B cell (primary cell): ENCODE results near the gene BCAN. TPM values are rescaled to one million over a fixed set of nuclear protein-coding genes. Genes with fewer than 3 reads are reported as not detected.

Source experiments
- ATAC-seq: fragments of 200-7000 bp; cut with Tn5 transposase; one replicate; pipeline ENCODE4 v1.10.0; 2021; ENCODE audit warnings: low read depth, mild to moderate bottlenecking, moderate number of reproducible peaks, moderate library complexity
- CTCF ChIA-PET: fragments of 350-600 bp; sonication (Branson Sonifier 250); formaldehyde crosslinking; loops from one replicate; lab custom pipeline; 2021; ENCODE audit warnings: antibody characterized with exemption, inconsistent platforms; lab: Charles Lee
- POLR2A ChIA-PET: fragments of 350-600 bp; sonication (Branson Sonifier 250); formaldehyde crosslinking; loops from one replicate; lab custom pipeline; 2021; ENCODE audit warnings: antibody characterized with exemption; lab: Charles Lee
- DNase-seq: peaks from one replicate; pipeline ENCODE4 v3.0.0; 2013
- H2AFZ ChIP-seq: 2 replicates; pipeline ENCODE4 v1.6.1; 2012; ENCODE audit warnings: mild to moderate bottlenecking, low read depth, low read length; ENCODE audit not compliant: insufficient read depth, poor library complexity, severe bottlenecking
- H3K27ac ChIP-seq, 2 donors: 1 replicate in 1 of 2; 2 replicates in 1 of 2; pipeline ENCODE4 v1.5.1; 2012 to 2013; ENCODE audit warnings: low read length in 2 of 2, mild to moderate bottlenecking in 2 of 2, moderate library complexity in 1 of 2
- H3K27me3 ChIP-seq, 4 experiments: fragments of 200-600 bp in 1 of 4; sonication (generic) in 1 of 4; replicated peaks in 1 of 4; 1 replicate in 2 of 4; 2 replicates in 2 of 4; pipeline versions ENCODE4 v1.6.1 to v1.7.0; 2013 to 2016; ENCODE audit warnings: low read length in 3 of 4, mild to moderate bottlenecking in 2 of 4, mixed read lengths in 1 of 4, moderate library complexity in 1 of 4; ENCODE audit not compliant: insufficient read depth in 4 of 4, control insufficient read depth in 3 of 4; ENCODE audit errors: control extremely low read depth in 1 of 4
- H3K36me3 ChIP-seq, 2 experiments: replicated peaks in 1 of 2; 1 replicate in 1 of 2; 2 replicates in 1 of 2; pipeline versions ENCODE4 v1.6.1 to v1.7.1; 2013; ENCODE audit warnings: low read length in 1 of 2; ENCODE audit not compliant: insufficient read depth in 2 of 2, control insufficient read depth in 1 of 2; ENCODE audit errors: control extremely low read depth in 1 of 2, extremely low read depth in 1 of 2
- H3K4me1 ChIP-seq, 2 donors: fragments of 200-600 bp in 1 of 2; sonication (generic) in 1 of 2; 1 replicate in 1 of 2; 2 replicates in 1 of 2; pipeline versions ENCODE4 v1.5.1 to v1.6.1; 2013 to 2017; ENCODE audit warnings: low read length in 2 of 2; ENCODE audit not compliant: control insufficient read depth in 2 of 2, insufficient read depth in 2 of 2
- H3K4me2 ChIP-seq: replicated peaks from 2 replicates; pipeline ENCODE3; 2012; ENCODE audit warnings: mild to moderate bottlenecking, low read depth, low read length; ENCODE audit not compliant: poor library complexity, severe bottlenecking
- H3K4me3 ChIP-seq, 5 experiments: fragments of 200-600 bp in 1 of 5; sonication (generic) in 1 of 5; 1 replicate in 3 of 5; 2 replicates in 2 of 5; pipeline versions ENCODE4 v1.5.1 to v1.7.0; 2011 to 2016; ENCODE audit warnings: low read length in 4 of 5, mild to moderate bottlenecking in 4 of 5, low read depth in 2 of 5, control low read depth in 1 of 5, moderate library complexity in 1 of 5; ENCODE audit not compliant: insufficient read depth in 1 of 5; ENCODE audit errors: control extremely low read depth in 1 of 5, extremely low read depth in 1 of 5
- H3K79me2 ChIP-seq: fragments of 200-600 bp; sonication (generic); one replicate; pipeline ENCODE4 v1.6.0; 2016; ENCODE audit warnings: low read length; ENCODE audit not compliant: control insufficient read depth, insufficient read depth
- H3K9ac ChIP-seq: fragments of 200-600 bp; sonication (generic); 2 replicates; pipeline ENCODE4 v1.6.1; 2017; ENCODE audit warnings: mild to moderate bottlenecking, low read length, moderate library complexity
- H3K9me3 ChIP-seq, 3 donors: one replicate each; pipeline versions ENCODE4 v1.6.1 to v1.7.1; 2013; ENCODE audit warnings: low read length in 2 of 3; ENCODE audit not compliant: control insufficient read depth in 2 of 3, insufficient read depth in 1 of 3; ENCODE audit errors: control extremely low read depth in 1 of 3
- H4K20me1 ChIP-seq: 2 replicates; pipeline ENCODE4 v1.6.0; 2012; ENCODE audit warnings: mild to moderate bottlenecking, low read length; ENCODE audit not compliant: insufficient read depth, control insufficient read depth, poor library complexity, severe bottlenecking
- H3K27ac Mint-ChIP-seq: one replicate; pipeline ENCODE4 v1.8.0; 2021; ENCODE audit warnings: mixed read lengths
- H3K27me3 Mint-ChIP-seq: one replicate; pipeline ENCODE4 v1.8.0; 2021; ENCODE audit warnings: mixed read lengths
- H3K4me1 Mint-ChIP-seq: one replicate; pipeline ENCODE4 v1.8.0; 2021; ENCODE audit warnings: mixed read lengths
- H3K4me3 Mint-ChIP-seq: one replicate; pipeline ENCODE4 v1.8.0; 2021; ENCODE audit warnings: mixed read lengths
- H3K9me3 Mint-ChIP-seq: one replicate; pipeline ENCODE4 v1.8.0; 2022; ENCODE audit warnings: mixed read lengths; ENCODE audit not compliant: insufficient read depth
- EZH2 ChIP-seq: IDR thresholded peaks from 2 replicates; pipeline ENCODE4 v1.6.1; 2012; ENCODE audit warnings: borderline replicate concordance, low read depth, mild to moderate bottlenecking, moderate library complexity, low read length; ENCODE audit not compliant: insufficient read depth, poor library complexity, severe bottlenecking
- WGBS: methylation state at CpG from one replicate; pipeline ENCODE4 v1.1.5; 2013; ENCODE audit warnings: missing lambda C conversion rate; ENCODE audit not compliant: insufficient coverage; 5-methylcytosine and 5-hydroxymethylcytosine counted together
- intact Hi-C: fragments of 100-400 bp; cut with micrococcal nuclease; formaldehyde crosslinking; loops from one replicate; pipeline ENCODE4 v1.10.0; 2022
- polyA plus RNA-seq: library from polyadenylated mRNA; depleted of rRNA; stranded (reverse); fragments of >200 nt; gene quantifications from 2 replicates; pipeline ENCODE4 v1.2.3, GENCODE V29; 2012
- total RNA-seq, 2 donors: library from RNA; stranded (reverse); fragments of 120-200 nt in 1 of 2; gene quantifications; 1 replicate in 1 of 2; 2 replicates in 1 of 2; pipeline versions ENCODE4 v1.2.3 to v1.2.4, GENCODE V29; 2013 to 2022
- TF ChIP-seq, protein P1 (sequence below): fragments of 200-600 bp; IDR thresholded peaks from one replicate; pipeline ENCODE4 v1.8.0; 2022; ENCODE audit warnings: antibody characterized with exemption, mild to moderate bottlenecking

BCAN gene
- total and polyA plus RNA-seq, 2 donors (not counting 1 experiment from before 2014, with no cell fraction given): not detected

DNA sequence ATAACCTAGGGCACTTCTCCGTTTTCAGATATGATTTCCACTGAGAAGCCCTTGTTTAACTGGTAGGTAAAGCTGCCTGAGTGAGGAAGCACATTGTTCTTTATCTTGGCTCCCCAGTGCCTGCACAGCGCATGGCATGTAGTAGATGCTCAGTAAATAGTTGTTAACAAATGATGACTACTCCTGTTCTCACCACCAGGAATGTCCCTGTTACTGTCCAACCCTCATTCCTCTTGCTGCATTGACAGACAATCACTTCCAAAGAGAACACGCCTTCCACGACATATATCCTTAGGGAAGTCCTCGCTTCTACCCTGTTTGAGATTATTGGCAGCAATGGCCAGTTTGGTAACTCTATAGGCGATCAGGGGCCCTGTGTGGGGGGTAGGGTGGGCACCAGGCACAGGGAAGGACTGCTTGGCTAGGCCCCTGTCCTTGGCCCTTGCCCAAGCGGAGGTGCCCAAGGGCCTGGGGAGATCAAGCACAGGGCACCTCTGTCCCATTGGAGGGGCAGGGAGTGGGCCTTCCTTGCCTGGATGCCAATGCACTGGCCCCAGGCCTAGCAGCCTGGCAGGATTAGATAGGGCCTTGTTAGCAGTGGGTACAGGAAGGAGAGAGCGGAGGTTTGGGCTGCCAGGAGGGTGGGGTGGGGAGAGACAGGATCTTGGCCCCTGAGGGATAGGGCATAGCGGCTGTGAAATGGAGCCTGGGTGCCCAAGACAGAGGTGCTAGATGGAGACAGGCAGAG is 25.1 kb downstream of the BCAN start:
- Histone ChIP-seq H3K9me3 (peaks cover 0 to 3% (median 0%) of the 10 kb centered on the region in 3 donors), H3K79me2 (no peaks in the 10 kb centered on the region), H4K20me1 (no peaks in the 10 kb centered on the region), H3K4me2 (no peak overlapping the region), H3K4me1 (peaks cover 38 to 41% of the 10 kb centered on the region in 2 donors), H3K27ac (no peak overlapping the region), H3K4me3 (no peak overlapping the region), H3K9ac (no peak overlapping the region), H3K27me3 (peaks cover 0 to 6% (median 0%) of the 10 kb centered on the region in 4 experiments), H3K36me3 (no peaks in the 10 kb centered on the region), H2AFZ (no peak overlapping the region)
- no peak for ATAC-seq
- Mint-ChIP-seq H3K4me3 (no peak overlapping the region), H3K9me3 (no peaks in the 10 kb centered on the region), H3K27me3 (peaks cover 10% of the 10 kb centered on the region), H3K4me1 (peaks cover 46% of the 10 kb centered on the region), H3K27ac (peak overlapping the region; percentile 15)
- no peak for DNase-seq
- POLR2A ChIA-PET: no interaction called here
- 100% methylated on average over 7 of the region's 9 CpGs for WGBS
- intact Hi-C loops: no loop called here
- CTCF ChIA-PET: interaction anchor here (0.6 to 0.7 kb wide), 3 partner anchors 40 to 53 kb away, joined by 3 read pairs; no protein-coding TSS in a partner anchor
- TF ChIP-seq, protein P1, sequence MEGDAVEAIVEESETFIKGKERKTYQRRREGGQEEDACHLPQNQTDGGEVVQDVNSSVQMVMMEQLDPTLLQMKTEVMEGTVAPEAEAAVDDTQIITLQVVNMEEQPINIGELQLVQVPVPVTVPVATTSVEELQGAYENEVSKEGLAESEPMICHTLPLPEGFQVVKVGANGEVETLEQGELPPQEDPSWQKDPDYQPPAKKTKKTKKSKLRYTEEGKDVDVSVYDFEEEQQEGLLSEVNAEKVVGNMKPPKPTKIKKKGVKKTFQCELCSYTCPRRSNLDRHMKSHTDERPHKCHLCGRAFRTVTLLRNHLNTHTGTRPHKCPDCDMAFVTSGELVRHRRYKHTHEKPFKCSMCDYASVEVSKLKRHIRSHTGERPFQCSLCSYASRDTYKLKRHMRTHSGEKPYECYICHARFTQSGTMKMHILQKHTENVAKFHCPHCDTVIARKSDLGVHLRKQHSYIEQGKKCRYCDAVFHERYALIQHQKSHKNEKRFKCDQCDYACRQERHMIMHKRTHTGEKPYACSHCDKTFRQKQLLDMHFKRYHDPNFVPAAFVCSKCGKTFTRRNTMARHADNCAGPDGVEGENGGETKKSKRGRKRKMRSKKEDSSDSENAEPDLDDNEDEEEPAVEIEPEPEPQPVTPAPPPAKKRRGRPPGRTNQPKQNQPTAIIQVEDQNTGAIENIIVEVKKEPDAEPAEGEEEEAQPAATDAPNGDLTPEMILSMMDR: no peak
- TF ChIP-seq EZH2: no peak

DNA sequence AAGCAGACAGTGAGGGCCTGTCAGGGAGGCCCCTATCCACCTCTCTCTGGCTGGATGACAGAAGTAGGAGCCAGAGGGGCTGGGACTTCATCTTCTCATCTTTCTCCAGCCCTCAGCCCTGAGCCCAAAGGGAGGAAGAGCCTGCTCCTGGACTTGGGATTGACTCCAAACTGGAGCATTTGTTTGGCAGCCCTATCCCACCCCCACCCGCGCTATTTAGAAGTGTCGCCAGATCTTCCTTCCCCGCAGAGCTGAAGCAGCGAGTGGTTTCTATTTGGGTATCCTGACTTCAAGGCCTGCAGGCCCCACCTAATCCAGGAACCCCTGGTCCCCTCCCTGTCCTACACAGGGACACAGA is 25.7 kb downstream of the BCAN start:
- peaks cover 0 to 6% (median under 1%) of the 10 kb centered on the region in 4 experiments for H3K27me3 ChIP-seq
- H3K4me2 ChIP-seq: no peak overlapping the region
- peaks cover 0 to 3% (median 0%) of the 10 kb centered on the region in 3 donors for H3K9me3 ChIP-seq
- H3K4me3 Mint-ChIP-seq: no peak overlapping the region
- intact Hi-C loops: no loop called here
- no peaks in the 10 kb centered on the region for H4K20me1 ChIP-seq
- no peak overlapping the region for H3K27ac ChIP-seq
- no peaks in the 10 kb centered on the region for H3K9me3 Mint-ChIP-seq
- no peak overlapping the region for H3K9ac ChIP-seq
- H3K79me2 ChIP-seq: no peaks in the 10 kb centered on the region
- no peak for DNase-seq
- ChIA-PET CTCF (interaction anchor here (0.7 to 1.0 kb wide), 3 partner anchors 30 to 47 kb away, joined by 3 to 5 read pairs (median 3); no protein-coding TSS in a partner anchor), POLR2A (no interaction called here)
- TF ChIP-seq EZH2: no peak
- TF ChIP-seq, protein P1: no peak
- H3K4me1 Mint-ChIP-seq: peaks cover 40% of the 10 kb centered on the region
- H3K27ac Mint-ChIP-seq: peak overlapping the region; percentile 26
- H3K27me3 Mint-ChIP-seq: peaks cover 15% of the 10 kb centered on the region
- WGBS: no CpG with 5 or more reads among the region's 5 CpGs
- no peak for ATAC-seq
- no peak overlapping the region for H2AFZ ChIP-seq
- no peaks in the 10 kb centered on the region for H3K36me3 ChIP-seq
- no peak overlapping the region for H3K4me3 ChIP-seq
- H3K4me1 ChIP-seq: peaks cover 32 to 35% of the 10 kb centered on the region in 2 donors
